ENCODE measurements around the gene ADCY1. TPM values are rescaled to one million over a fixed set of nuclear protein-coding genes. Genes with fewer than 3 reads are reported as not detected.

The ADCY1 gene
- total RNA-seq, 6 experiments from 2014 or later = 0.20 TPM; not detected in 5

- Mint-ChIP-seq H3K9me3 (no peaks in the 10 kb centered on the region; the same call in 1 of the 2 replicates), H3K36me3 (ENCODE audit: low read depth) (no peaks in the 10 kb centered on the region), H3K4me3 (no peak overlapping the region), H3K27ac (no peak overlapping the region), H3K27me3 (ENCODE audit: insufficient read depth) (peaks cover 10% of the 10 kb centered on the region), H3K4me1 (ENCODE audit: low read depth) (no peaks in the 10 kb centered on the region)
- TF ChIP-seq CTCF (IDR thresholded peaks at IDR 0.05) = no peak
- no peak for DNase-seq
These were observed 53.7 kb downstream of the ADCY1 start for GRCh38 chr7:45627691-45628456.

GRCh38 chr7:45631569-45631968 is 57.4 kb downstream of the ADCY1 start:
- DNase-seq = no peak
- no peaks in the 10 kb centered on the region for H3K36me3 Mint-ChIP-seq (ENCODE audit: low read depth)
- no peak for TF ChIP-seq CTCF (IDR thresholded peaks at IDR 0.05)
- H3K4me3 Mint-ChIP-seq = no peak overlapping the region
- peaks cover 18% of the 10 kb centered on the region for H3K27me3 Mint-ChIP-seq (ENCODE audit: insufficient read depth)
- no peaks in the 10 kb centered on the region for H3K4me1 Mint-ChIP-seq (ENCODE audit: low read depth)
- H3K27ac Mint-ChIP-seq = no peak overlapping the region
- no peaks in the 10 kb centered on the region; the same call in 1 of the 2 replicates for H3K9me3 Mint-ChIP-seq

- DNase-seq = no peak
- Mint-ChIP-seq H3K4me1 (ENCODE audit: low read depth) (no peaks in the 10 kb centered on the region), H3K36me3 (ENCODE audit: low read depth) (no peaks in the 10 kb centered on the region), H3K4me3 (no peak overlapping the region), H3K9me3 (no peaks in the 10 kb centered on the region), H3K27me3 (ENCODE audit: insufficient read depth) (peaks cover 22% of the 10 kb centered on the region), H3K27ac (no peak overlapping the region)
- TF ChIP-seq CTCF (IDR thresholded peaks at IDR 0.05) = no peak
These were observed 62.6 kb downstream of the ADCY1 start for GRCh38 chr7:45636733-45637132.

- Mint-ChIP-seq H3K9me3 (no peaks in the 10 kb centered on the region), H3K27me3 (ENCODE audit: insufficient read depth) (peaks cover 22% of the 10 kb centered on the region), H3K36me3 (ENCODE audit: low read depth) (no peaks in the 10 kb centered on the region), H3K4me1 (ENCODE audit: low read depth) (no peaks in the 10 kb centered on the region), H3K4me3 (no peak overlapping the region), H3K27ac (no peak overlapping the region)
- no peak for TF ChIP-seq CTCF (IDR thresholded peaks at IDR 0.05)
- DNase-seq = no peak
These were observed 64.7 kb downstream of the ADCY1 start for GRCh38 chr7:45638916-45639315.

GRCh38 chr7:45642044-45642443 is 67.9 kb downstream of the ADCY1 start:
- Mint-ChIP-seq H3K27ac (no peak overlapping the region), H3K9me3 (no peaks in the 10 kb centered on the region), H3K27me3 (ENCODE audit: insufficient read depth) (peaks cover 20% of the 10 kb centered on the region), H3K4me1 (ENCODE audit: low read depth) (no peaks in the 10 kb centered on the region; the same call in 1 of the 2 replicates), H3K36me3 (ENCODE audit: low read depth) (no peaks in the 10 kb centered on the region), H3K4me3 (no peak overlapping the region)
- no peak for DNase-seq
- no peak for TF ChIP-seq CTCF (IDR thresholded peaks at IDR 0.05)
